T-helper 17 cell (primary cell): ENCODE measurements around the gene PVR. TPM values are rescaled to one million over a fixed set of nuclear protein-coding genes. Genes with fewer than 3 reads are reported as not detected.
"Not testable (repeated sequence)": the region's sequence is repeated elsewhere in the genome, so short reads cannot be mapped to it uniquely, and the experiment has no call there.

Experiments used
- ATAC-seq: fragments of 150-1000 bp; cut with Tn5 transposase; 2 replicates; pipeline ENCODE4 v1.10.0; 2021; ENCODE audit warnings: mild to moderate bottlenecking, moderate library complexity
- DNase-seq, 3 donors: peaks; one replicate each; pipeline versions ENCODE4 v3.0.0 to v3.0.0-alpha.2; 2020 to 2021
- H3K9me3 ChIP-seq: one replicate; pipeline ENCODE4 v1.7.0; 2013; ENCODE audit warnings: low read length, mild to moderate bottlenecking; ENCODE audit not compliant: control insufficient read depth, poor library complexity, severe bottlenecking
- H3K27ac Mint-ChIP-seq: one replicate; pipeline ENCODE4 v1.8.0; 2022; ENCODE audit warnings: mild to moderate bottlenecking, moderate library complexity, mixed read lengths
- H3K27me3 Mint-ChIP-seq: one replicate; pipeline ENCODE4 v1.8.0; 2022; ENCODE audit warnings: mixed read lengths
- H3K36me3 Mint-ChIP-seq: one replicate; pipeline ENCODE4 v1.8.0; 2022; ENCODE audit warnings: low read depth, mixed read lengths
- H3K4me1 Mint-ChIP-seq: one replicate; pipeline ENCODE4 v1.8.0; 2022; ENCODE audit warnings: mild to moderate bottlenecking, mixed read lengths
- H3K4me3 Mint-ChIP-seq: one replicate; pipeline ENCODE4 v1.8.0; 2022; ENCODE audit warnings: mild to moderate bottlenecking, moderate library complexity, mixed read lengths
- total RNA-seq, 4 donors: library from RNA in 2 of 4; stranded (reverse) in 2 of 4; gene quantifications; one replicate each; pipeline ENCODE4 v1.2.3 and lab custom pipeline; 2022 to 2026

Gene PVR
- total RNA-seq, 2 donors from 2014 or later = 0.70 to 0.94 TPM

GRCh38 chr19:44661904-44662303 lies 18.2 kb downstream of the PVR start:
- H3K4me1 Mint-ChIP-seq = peaks cover 9% of the 10 kb centered on the region
- H3K27me3 Mint-ChIP-seq = no peaks in the 10 kb centered on the region
- DNase-seq = no peak
- H3K4me3 Mint-ChIP-seq = no peak overlapping the region
- no peaks in the 10 kb centered on the region for H3K9me3 ChIP-seq
- ATAC-seq = no peak
- H3K36me3 Mint-ChIP-seq = no peaks in the 10 kb centered on the region
- H3K27ac Mint-ChIP-seq = no peak overlapping the region

DNA sequence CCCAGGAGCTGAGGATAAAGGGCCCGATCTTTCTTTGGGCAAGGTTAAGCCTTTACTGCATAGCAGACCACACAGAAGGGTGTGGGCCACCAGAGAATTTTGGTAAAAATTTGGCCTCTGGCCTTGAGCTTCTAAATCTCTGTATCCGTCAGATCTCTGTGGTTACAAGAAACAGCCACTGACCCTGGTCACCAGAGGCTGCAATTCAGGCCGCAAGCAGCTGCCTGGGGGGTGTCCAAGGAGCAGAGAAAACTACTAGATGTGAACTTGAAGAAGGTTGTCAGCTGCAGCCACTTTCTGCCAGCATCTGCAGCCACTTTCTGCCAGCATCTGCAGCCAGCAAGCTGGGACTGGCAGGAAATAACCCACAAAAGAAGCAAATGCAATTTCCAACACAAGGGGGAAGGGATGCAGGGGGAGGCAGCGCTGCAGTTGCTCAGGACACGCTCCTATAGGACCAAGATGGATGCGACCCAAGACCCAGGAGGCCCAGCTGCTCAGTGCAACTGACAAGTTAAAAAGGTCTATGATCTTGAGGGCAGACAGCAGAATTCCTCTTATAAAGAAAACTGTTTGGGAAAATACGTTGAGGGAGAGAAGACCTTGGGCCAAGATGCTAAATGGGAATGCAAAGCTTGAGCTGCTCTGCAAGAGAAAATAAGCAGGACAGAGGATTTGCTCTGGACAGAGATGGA lies 19.1 kb downstream of the PVR start:
- Mint-ChIP-seq H3K27ac (peak overlapping the region; percentile 79), H3K4me3 (no peak overlapping the region), H3K27me3 (no peaks in the 10 kb centered on the region), H3K36me3 (no peaks in the 10 kb centered on the region), H3K4me1 (no peaks in the 10 kb centered on the region)
- H3K9me3 ChIP-seq = no peaks in the 10 kb centered on the region
- ATAC-seq (no peak), DNase-seq (no peak)

DNA sequence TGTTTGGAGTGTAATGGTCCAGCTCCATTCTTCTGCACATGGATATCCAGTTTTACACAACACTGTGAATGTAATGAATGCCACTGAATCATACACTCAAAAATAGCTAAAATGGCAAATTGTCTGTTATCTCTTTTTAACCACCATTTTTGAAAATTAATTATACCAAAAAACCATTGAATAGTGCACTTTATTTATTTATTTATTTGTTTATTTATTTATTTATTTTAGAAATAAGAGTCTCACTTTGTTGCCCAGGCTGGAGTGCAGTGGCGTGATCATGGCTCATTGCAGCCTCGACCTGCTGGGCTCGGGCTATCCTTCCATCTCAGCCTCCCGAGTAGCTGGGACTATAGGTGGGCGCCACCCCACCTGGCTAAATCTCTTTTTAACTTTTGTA lies 20.3 kb downstream of the PVR start:
- Mint-ChIP-seq H3K27me3 (no peaks in the 10 kb centered on the region), H3K4me1 (no peaks in the 10 kb centered on the region), H3K36me3 (no peaks in the 10 kb centered on the region), H3K4me3 (no peak overlapping the region), H3K27ac (no peak overlapping the region)
- DNase-seq = no peak
- ATAC-seq = no peak
- H3K9me3 ChIP-seq = no peaks in the 10 kb centered on the region

GRCh38 chr19:44664976-44665375 lies 21.3 kb downstream of the PVR start:
- H3K27ac Mint-ChIP-seq = no peak overlapping the region
- H3K4me3 Mint-ChIP-seq = no peak overlapping the region
- ATAC-seq (no peak), DNase-seq (no peak)
- H3K36me3 Mint-ChIP-seq = peaks cover 2% of the 10 kb centered on the region
- no peaks in the 10 kb centered on the region for H3K4me1 Mint-ChIP-seq
- peaks cover 8% of the 10 kb centered on the region for H3K27me3 Mint-ChIP-seq
- H3K9me3 ChIP-seq = no peaks in the 10 kb centered on the region

DNA sequence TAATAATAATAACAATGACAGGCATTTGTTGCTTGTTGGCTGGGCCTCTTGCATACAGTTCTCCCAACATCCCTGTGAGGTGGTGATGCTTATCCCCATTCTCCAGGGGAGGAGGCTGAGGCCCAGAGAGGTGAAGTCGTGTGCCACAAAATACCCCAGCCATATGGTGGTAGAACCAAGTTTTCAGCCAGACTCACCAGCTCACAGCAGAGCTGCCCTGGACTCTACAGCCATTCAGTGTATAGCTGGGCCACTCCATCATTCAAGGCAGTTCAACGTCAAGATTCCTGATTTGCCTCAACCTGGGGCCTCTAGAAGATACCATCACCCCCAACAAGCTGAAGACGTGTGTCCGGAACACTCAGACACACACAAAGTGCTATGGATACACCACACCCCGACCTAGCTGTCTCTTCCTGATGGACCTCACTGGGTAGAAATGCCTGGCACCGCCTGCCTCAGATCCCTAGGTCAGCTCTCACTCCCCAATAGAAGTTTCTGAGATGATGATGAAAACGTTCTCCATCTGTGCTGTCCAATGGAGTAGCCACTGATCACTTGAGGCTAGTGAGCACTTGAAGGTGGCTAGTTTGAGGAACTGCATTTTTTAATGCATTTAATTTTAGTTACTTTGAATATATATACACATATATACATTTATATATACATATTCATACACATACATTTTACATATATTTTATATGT lies 23.3 kb downstream of the PVR start:
- Mint-ChIP-seq H3K4me1 (no peaks in the 10 kb centered on the region), H3K27me3 (peaks cover 8% of the 10 kb centered on the region), H3K27ac (no peak overlapping the region), H3K36me3 (peaks cover 2% of the 10 kb centered on the region), H3K4me3 (no peak overlapping the region)
- DNase-seq (no peak), ATAC-seq (no peak)
- no peaks in the 10 kb centered on the region for H3K9me3 ChIP-seq

DNA sequence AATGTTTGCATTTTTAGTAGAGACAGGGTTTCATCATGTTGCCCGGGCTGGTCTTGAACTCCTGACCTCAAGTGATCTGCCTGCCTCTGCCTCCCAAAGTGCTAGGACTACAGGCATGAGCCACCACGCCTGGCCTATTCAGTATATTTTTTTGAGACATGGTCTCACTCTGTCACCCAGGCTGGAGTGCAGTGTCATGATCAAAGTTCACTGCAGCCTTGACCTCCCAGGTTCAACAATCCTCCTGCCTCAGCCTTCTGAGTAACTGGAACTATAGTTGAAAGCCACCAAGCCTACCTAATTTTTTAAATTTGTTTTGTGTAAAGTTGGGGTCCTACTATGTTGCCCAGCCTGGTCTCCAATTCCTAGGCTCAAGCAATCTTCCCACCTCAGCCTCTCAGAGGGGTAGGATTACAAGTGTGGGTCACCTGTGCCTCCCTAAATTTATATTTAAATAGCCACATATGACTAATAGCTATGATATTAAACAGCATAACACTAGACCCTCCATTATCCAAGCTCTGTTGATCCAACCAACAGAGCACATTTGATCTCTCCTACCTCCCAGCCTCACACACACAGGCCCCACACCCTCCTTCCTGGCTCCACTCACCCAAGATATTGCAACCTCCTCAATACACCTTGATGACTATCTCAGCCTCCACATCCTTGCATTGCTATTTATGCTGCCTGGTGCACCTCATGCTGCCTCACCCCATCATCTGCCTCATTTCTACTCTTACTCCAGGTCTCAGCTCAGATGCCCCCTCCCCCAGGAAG lies 25.5 kb downstream of the PVR start:
- ATAC-seq = no peak
- H3K27ac Mint-ChIP-seq = no peak overlapping the region
- peaks cover 2% of the 10 kb centered on the region for H3K36me3 Mint-ChIP-seq
- no peaks in the 10 kb centered on the region for H3K4me1 Mint-ChIP-seq
- H3K9me3 ChIP-seq = no peaks in the 10 kb centered on the region
- H3K27me3 Mint-ChIP-seq = peaks cover 8% of the 10 kb centered on the region
- no peak overlapping the region for H3K4me3 Mint-ChIP-seq
- no peak for DNase-seq

- H3K27ac Mint-ChIP-seq, H3K27me3 Mint-ChIP-seq, DNase-seq, H3K9me3 ChIP-seq, ATAC-seq, H3K4me1 Mint-ChIP-seq, H3K36me3 Mint-ChIP-seq, H3K4me3 Mint-ChIP-seq: not testable (repeated sequence)
Observed at GRCh38 chr19:44670027-44670426, 26.3 kb downstream of the PVR start.

DNA sequence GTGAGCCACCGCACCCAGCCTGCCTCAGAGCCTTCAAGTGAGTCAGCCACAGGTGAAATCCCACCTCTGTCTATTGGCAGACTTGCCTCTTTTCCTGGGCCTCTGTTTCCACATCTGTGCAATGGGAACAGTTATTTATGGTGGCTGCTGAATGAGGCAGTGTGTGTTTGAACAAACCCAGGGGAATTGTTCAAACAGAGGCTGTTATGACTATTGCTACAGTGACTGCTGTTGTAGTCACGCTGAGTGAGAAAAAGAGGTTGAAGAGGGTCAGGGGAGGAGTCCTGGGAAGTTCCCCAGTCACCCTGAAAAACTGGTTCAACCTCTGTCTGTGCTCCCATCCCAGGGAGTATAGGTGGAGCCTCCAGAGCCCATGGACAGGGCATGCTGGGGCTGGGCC lies 27.7 kb downstream of the PVR start, which contains the start of gene CEACAM19:
Gene CEACAM19, plus strand, starts transcription at position 83 of the 400 bp plus-strand sequence. CDS start 450 bp downstream, outside the sequence.
- DNase-seq (no peak), ATAC-seq (no peak)
- no peaks in the 10 kb centered on the region for H3K4me1 Mint-ChIP-seq
- H3K27me3 Mint-ChIP-seq = peaks cover 12% of the 10 kb centered on the region
- no peaks in the 10 kb centered on the region for H3K9me3 ChIP-seq
- peaks cover 2% of the 10 kb centered on the region for H3K36me3 Mint-ChIP-seq
- no peak within 1 kb of the TSS for H3K27ac Mint-ChIP-seq
- H3K4me3 Mint-ChIP-seq = no peak within 1 kb of the TSS

GRCh38 chr19:44672226-44672625 lies 28.5 kb downstream of the PVR start:
- H3K36me3 Mint-ChIP-seq = peaks cover 2% of the 10 kb centered on the region
- H3K27me3 Mint-ChIP-seq = peaks cover 12% of the 10 kb centered on the region
- no peak for DNase-seq
- no peaks in the 10 kb centered on the region for H3K4me1 Mint-ChIP-seq
- ATAC-seq = no peak
- no peak overlapping the region for H3K4me3 Mint-ChIP-seq
- no peaks in the 10 kb centered on the region for H3K9me3 ChIP-seq
- no peak overlapping the region for H3K27ac Mint-ChIP-seq

GRCh38 chr19:44673510-44673909 lies 29.8 kb downstream of the PVR start:
- ATAC-seq (no peak), DNase-seq (no peak)
- Mint-ChIP-seq H3K36me3 (peaks cover 2% of the 10 kb centered on the region), H3K27ac (no peak overlapping the region), H3K4me1 (no peaks in the 10 kb centered on the region), H3K27me3 (peaks cover 12% of the 10 kb centered on the region), H3K4me3 (no peak overlapping the region)
- no peaks in the 10 kb centered on the region for H3K9me3 ChIP-seq

DNA sequence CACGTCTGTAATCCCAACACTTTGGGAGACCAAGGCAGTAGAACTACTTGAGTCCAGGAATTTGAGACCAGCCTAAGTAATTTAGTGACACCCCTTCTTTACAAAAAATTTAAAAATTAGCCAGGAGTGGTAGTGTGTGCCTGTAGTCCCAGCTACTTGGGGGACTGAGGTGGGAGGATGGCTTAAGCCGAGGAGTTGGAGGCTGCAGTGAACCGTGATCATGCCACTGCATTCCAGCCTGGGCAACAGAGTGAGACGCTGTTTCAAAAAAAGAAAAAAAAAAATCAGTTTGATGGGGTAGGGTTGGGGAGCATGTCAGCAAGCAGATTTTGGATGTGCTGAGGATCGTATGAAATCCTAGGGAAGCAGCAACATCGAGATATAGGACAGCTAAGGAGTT lies 31.8 kb downstream of the PVR start:
- H3K4me1 Mint-ChIP-seq = no peaks in the 10 kb centered on the region
- no peak for DNase-seq

DNA sequence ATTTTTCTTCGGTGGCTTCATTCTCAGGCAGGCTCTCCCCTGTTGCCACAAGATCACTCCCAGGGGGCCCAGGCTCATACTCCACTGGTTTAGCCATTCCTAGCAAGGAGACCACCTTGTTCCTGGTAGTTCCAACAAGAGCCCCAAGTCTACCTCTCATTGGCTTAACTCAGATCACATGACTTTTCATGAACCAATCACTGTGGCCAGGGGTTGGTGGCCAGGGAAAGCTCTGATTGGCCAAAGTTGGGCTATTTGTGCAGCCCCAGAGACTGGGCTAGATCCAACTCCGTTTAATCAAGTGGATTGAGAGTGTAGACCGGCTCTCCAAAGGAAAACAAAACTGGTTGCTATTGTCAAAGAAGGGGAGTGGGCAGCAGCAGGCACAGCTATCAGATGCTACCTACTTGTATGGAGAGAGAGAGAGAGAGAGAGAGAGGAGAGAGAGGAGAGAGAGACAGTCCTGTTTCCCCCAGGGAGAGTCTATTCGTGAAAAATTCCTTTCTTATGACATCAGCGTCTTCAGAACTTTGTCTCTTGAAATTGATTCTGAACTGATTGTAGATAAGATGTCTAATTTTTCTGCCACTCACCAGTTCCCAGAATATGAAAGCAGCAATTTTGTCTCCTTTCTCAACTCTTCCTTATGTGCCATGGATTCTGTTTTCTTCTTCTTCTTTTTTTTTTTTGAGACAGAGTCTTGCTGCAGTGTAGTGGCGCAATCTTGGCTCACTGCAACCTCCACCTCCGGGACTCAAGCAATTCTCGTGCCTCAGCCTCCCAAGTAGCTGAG lies 33.5 kb downstream of the PVR start:
- H3K4me3 Mint-ChIP-seq = no peak overlapping the region
- no peak for ATAC-seq
- DNase-seq = no peak
- no peaks in the 10 kb centered on the region for H3K4me1 Mint-ChIP-seq
- H3K9me3 ChIP-seq = no peaks in the 10 kb centered on the region
- H3K36me3 Mint-ChIP-seq = no peaks in the 10 kb centered on the region
- peaks cover 11% of the 10 kb centered on the region for H3K27me3 Mint-ChIP-seq
- no peak overlapping the region for H3K27ac Mint-ChIP-seq

More for the DNA sequence above, 31.8 kb downstream of the PVR start:
- Mint-ChIP-seq H3K27me3 (peaks cover 9% of the 10 kb centered on the region), H3K27ac (no peak overlapping the region), H3K4me3 (no peak overlapping the region), H3K36me3 (no peaks in the 10 kb centered on the region)
- no peak for ATAC-seq
- no peaks in the 10 kb centered on the region for H3K9me3 ChIP-seq

DNA sequence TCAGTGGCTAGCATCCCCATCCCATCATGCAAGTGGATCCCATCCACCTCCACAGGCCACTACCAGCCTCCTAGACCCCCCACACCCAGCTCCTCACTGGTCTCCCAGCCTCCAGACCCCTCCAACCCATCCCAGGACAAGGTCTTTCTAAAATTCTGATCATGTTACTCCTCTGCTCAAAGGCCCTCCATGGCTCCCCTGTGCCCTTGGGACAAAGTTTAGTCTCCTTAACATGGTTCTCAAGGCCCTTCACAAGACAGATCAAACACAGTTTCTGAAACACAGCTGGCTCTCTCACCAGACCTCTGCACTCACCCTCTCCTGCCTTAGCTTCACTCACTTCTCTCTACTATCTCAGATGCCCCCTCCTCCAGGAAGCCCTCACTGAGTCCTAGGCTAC lies 36.8 kb downstream of the PVR start:
- no peak for DNase-seq
- ATAC-seq = no peak
- no peak overlapping the region for H3K27ac Mint-ChIP-seq
- H3K36me3 Mint-ChIP-seq = peaks cover 4% of the 10 kb centered on the region
- H3K27me3 Mint-ChIP-seq = peaks cover 25% of the 10 kb centered on the region
- no peaks in the 10 kb centered on the region for H3K9me3 ChIP-seq
- H3K4me1 Mint-ChIP-seq = peaks cover 6% of the 10 kb centered on the region
- no peak overlapping the region for H3K4me3 Mint-ChIP-seq
